SK-N-SH (cell line): ENCODE results near the gene CENATAC. TPM values are rescaled to one million over a fixed set of nuclear protein-coding genes. Genes with fewer than 3 reads are reported as not detected.

Experiments
- CTCF ChIA-PET: fragments of 300-600, 350-600 bp; formaldehyde crosslinking; extraction: SDS; loops from one replicate; lab custom pipeline; 2021; lab: Yijun Ruan, JAX
- POLR2A ChIA-PET: fragments of 350-600 bp; sonication (Branson Sonifier 250); formaldehyde crosslinking; extraction: SDS; loops from one replicate; lab custom pipeline; 2020; ENCODE audit warnings: antibody characterized with exemption, inconsistent platforms; lab: Yijun Ruan, JAX
- DNase-seq: peaks from one replicate; pipeline ENCODE4 v3.0.0; 2012
- H2AFZ ChIP-seq: fragments of 200-600 bp; sonication (generic); 2 replicates; pipeline ENCODE4 v1.8.1; 2016; ENCODE audit warnings: antibody characterized with exemption, mild to moderate bottlenecking, low read depth
- H3F3A ChIP-seq: fragments of 200-600 bp; sonication (generic); replicated peaks from 2 replicates; pipeline ENCODE3; 2016; ENCODE audit warnings: antibody characterized with exemption, mild to moderate bottlenecking; ENCODE audit not compliant: insufficient read depth
- H3K27ac ChIP-seq, 2 experiments: fragments of 200-500 bp in 1 of 2; fragments of 200-600 bp in 1 of 2; sonication (Bioruptor generic) in 1 of 2; sonication (generic), shearing (Covaris generic) in 1 of 2; 2 replicates each; pipeline versions ENCODE4 v1.5.1 to v1.6.1; 2014 to 2016; ENCODE audit warnings: low read depth in 2 of 2, inconsistent platforms in 1 of 2, low read length in 1 of 2, mild to moderate bottlenecking in 1 of 2, mixed read lengths in 1 of 2
- H3K27me3 ChIP-seq: fragments of 200-600 bp; sonication (generic), shearing (Covaris generic); 2 replicates; pipeline ENCODE4 v1.6.1; 2016; ENCODE audit warnings: mixed run types; ENCODE audit not compliant: insufficient read depth
- H3K36me3 ChIP-seq, 2 experiments: fragments of 200-500 bp in 1 of 2; fragments of 200-600 bp in 1 of 2; sonication (Bioruptor generic) in 1 of 2; sonication (generic) in 1 of 2; replicated peaks in 1 of 2; 2 replicates each; pipeline versions ENCODE3 to v1.5.1; 2014 to 2016; ENCODE audit warnings: low read length in 1 of 2, mild to moderate bottlenecking in 1 of 2; ENCODE audit not compliant: insufficient read depth in 2 of 2, control insufficient read depth in 1 of 2
- H3K4me1 ChIP-seq, 2 experiments: fragments of 200-500 bp in 1 of 2; fragments of 200-600 bp in 1 of 2; sonication (Bioruptor generic) in 1 of 2; sonication (generic), shearing (Covaris generic) in 1 of 2; 2 replicates each; pipeline versions ENCODE4 v1.5.1 to v1.6.1; 2014 to 2016; ENCODE audit warnings: low read depth in 1 of 2, low read length in 1 of 2, mixed run types in 1 of 2; ENCODE audit not compliant: insufficient read depth in 2 of 2, control insufficient read depth in 1 of 2
- H3K4me2 ChIP-seq: fragments of 200-600 bp; sonication (generic), shearing (Covaris generic); 2 replicates; pipeline ENCODE4 v1.6.1; 2017; ENCODE audit warnings: mixed run types
- H3K4me3 ChIP-seq, 2 experiments: fragments of 200-500 bp in 1 of 2; fragments of 200-600 bp in 1 of 2; sonication (Bioruptor generic) in 1 of 2; sonication (generic), shearing (Covaris generic) in 1 of 2; 2 replicates each; pipeline versions ENCODE4 v1.5.1 to v1.8.1; 2014 to 2016; ENCODE audit warnings: low read depth in 2 of 2, inconsistent platforms in 1 of 2, low read length in 1 of 2, mild to moderate bottlenecking in 1 of 2, mixed read lengths in 1 of 2, moderate library complexity in 1 of 2
- H3K79me2 ChIP-seq: fragments of 200-600 bp; sonication (generic); 2 replicates; pipeline ENCODE4 v1.8.1; 2017; ENCODE audit warnings: mild to moderate bottlenecking; ENCODE audit not compliant: insufficient read depth
- H3K9ac ChIP-seq: fragments of 200-600 bp; sonication (generic); 2 replicates; pipeline ENCODE4 v1.6.1; 2017; ENCODE audit warnings: mixed run types
- H3K9me2 ChIP-seq: fragments of 200-600 bp; sonication (generic); 2 replicates; pipeline ENCODE4 v1.6.1; 2017; ENCODE audit warnings: mixed run types
- H3K9me3 ChIP-seq: fragments of 200-600 bp; sonication (generic); 2 replicates; pipeline ENCODE4 v1.6.1; 2017; ENCODE audit warnings: mixed run types, mild to moderate bottlenecking, moderate library complexity
- H4K20me1 ChIP-seq: fragments of 200-600 bp; sonication (generic); 2 replicates; pipeline ENCODE4 v1.6.1; 2017; ENCODE audit warnings: mild to moderate bottlenecking, mixed run types; ENCODE audit not compliant: insufficient read depth
- EZH2phosphoT487 ChIP-seq: fragments of 200-600 bp; sonication (generic); IDR thresholded peaks from 2 replicates; pipeline ENCODE4 v1.6.1; 2017; ENCODE audit warnings: low read depth, mixed run types, mild to moderate bottlenecking, antibody characterized with exemption, moderate library complexity, borderline replicate concordance
- FOSL2 ChIP-seq: IDR thresholded peaks from 2 replicates; pipeline ENCODE4 v1.4.0; 2012; ENCODE audit warnings: low read depth, mild to moderate bottlenecking, moderate library complexity, borderline replicate concordance
- FOXJ3 ChIP-seq: sonication (generic); formaldehyde crosslinking; IDR thresholded peaks from 2 replicates; pipeline ENCODE4 v1.5.1; 2020; ENCODE audit warnings: mild to moderate bottlenecking, missing genetic modification reagents
- FOXM1 ChIP-seq: IDR thresholded peaks from 2 replicates; pipeline ENCODE4 v1.4.0; 2012; ENCODE audit warnings: low read depth, mild to moderate bottlenecking
- GABPA ChIP-seq: IDR thresholded peaks from 2 replicates; pipeline ENCODE4 v1.4.0; 2012; ENCODE audit warnings: low read depth, mild to moderate bottlenecking
- GATA2 ChIP-seq: sonication (generic); formaldehyde crosslinking; IDR thresholded peaks from 2 replicates; pipeline ENCODE4 v1.5.0; 2020; ENCODE audit warnings: mild to moderate bottlenecking, missing genetic modification reagents
- JUND ChIP-seq: IDR thresholded peaks from 2 replicates; pipeline ENCODE4 v1.4.0; 2012
- MAX ChIP-seq: IDR thresholded peaks from 2 replicates; pipeline ENCODE4 v1.4.0; 2012; ENCODE audit warnings: low read depth
- MXI1 ChIP-seq: IDR thresholded peaks from 2 replicates; pipeline ENCODE4 v1.6.1; 2012; ENCODE audit warnings: mild to moderate bottlenecking, low read depth, low read length, improper control_type of control experiment
- POLR2AphosphoS5 ChIP-seq: IDR thresholded peaks from 2 replicates; pipeline ENCODE4 v1.6.1; 2012; ENCODE audit warnings: low read depth, low read length
- REST ChIP-seq: IDR thresholded peaks from 2 replicates; pipeline ENCODE4 v1.6.1; 2012; ENCODE audit warnings: mild to moderate bottlenecking, low read depth, low read length, moderate library complexity
- RXRA ChIP-seq: IDR thresholded peaks from 2 replicates; pipeline ENCODE4 v1.4.0; 2012; ENCODE audit warnings: low read depth, mild to moderate bottlenecking, borderline replicate concordance
- SIN3A ChIP-seq: IDR thresholded peaks from 2 replicates; pipeline ENCODE4 v1.6.1; 2012; ENCODE audit warnings: low read depth, mild to moderate bottlenecking, low read length, moderate library complexity, borderline replicate concordance
- SMC3 ChIP-seq: IDR thresholded peaks from 2 replicates; pipeline ENCODE4 v1.6.1; 2012; ENCODE audit warnings: low read depth, low read length, improper control_type of control experiment
- USF1 ChIP-seq: IDR thresholded peaks from 2 replicates; pipeline ENCODE4 v1.4.0; 2012; ENCODE audit warnings: low read depth, borderline replicate concordance
- ZBTB33 ChIP-seq: IDR thresholded peaks from 2 replicates; pipeline ENCODE4 v1.4.0; 2012; ENCODE audit warnings: low read depth, borderline replicate concordance
- WGBS: methylation state at CpG from one replicate; pipeline ENCODE4 v1.1.6; 2017; ENCODE audit warnings: low lambda C conversion rate; 5-methylcytosine and 5-hydroxymethylcytosine counted together
- polyA plus RNA-seq, 3 experiments: library from polyadenylated mRNA; depleted of rRNA; stranded (reverse); fragments of >200 nt; gene quantifications; 2 replicates each; pipeline ENCODE4 v1.2.3, GENCODE V29; 2012

CENATAC gene
- polyA plus RNA-seq, 1 of the 3 experiments (the other 2 are of a cell fraction), result 16.0 TPM

- no peak for TF ChIP-seq ZBTB33
- TF ChIP-seq FOSL2, result no peak
Observed at GRCh38 chr11:119027561-119028345, 29.8 kb downstream of the CENATAC start (continued).

GRCh38 chr11:119028346-119029068, 30.6 kb downstream of the CENATAC start:
- Histone ChIP-seq H3K9me2 (no peaks in the 10 kb centered on the region), H4K20me1 (no peaks in the 10 kb centered on the region), H3K27ac (no peak overlapping the region), H3K36me3 (peaks cover 7 to 28% of the 10 kb centered on the region in 2 experiments), H3K9me3 (no peaks in the 10 kb centered on the region), H3K4me3 (no peak overlapping the region), H2AFZ (no peak overlapping the region), H3F3A (peaks cover 8% of the 10 kb centered on the region), H3K4me1 (peaks cover 10 to 12% of the 10 kb centered on the region in 2 experiments; a peak in 3 of 4 replicates), H3K9ac (no peak overlapping the region), H3K4me2 (no peak overlapping the region), H3K79me2 (no peaks in the 10 kb centered on the region), H3K27me3 (no peaks in the 10 kb centered on the region)
- TF ChIP-seq FOXM1 (no peak), JUND (no peak), SMC3 (no peak), ZBTB33 (no peak), FOSL2 (no peak), USF1 (no peak), EZH2phosphoT487 (no peak), FOXJ3 (CRISPR knock-in tag) (no peak), GABPA (no peak), MAX (no peak), MXI1 (no peak), SIN3A (no peak), POLR2AphosphoS5 (no peak), RXRA (no peak), REST (no peak), GATA2 (CRISPR knock-in tag) (no peak)
- POLR2A ChIA-PET, result no interaction called here
- no peak for DNase-seq
- CTCF ChIA-PET, result interaction anchor here (0.7 to 3.0 kb wide), 4 partner anchors 9 to 295 kb away, joined by 3 to 16 read pairs (median 3); partner anchors contain the start of genes RPS25 and TRAPPC4
- WGBS, result 89% methylated on average over 7 of the region's 9 CpGs
